Activated B cell treated with CpG ODN at 0.5 μM for 24 hours (primary cell): ENCODE data around the gene MVB12B. TPM values are rescaled to one million over a fixed set of nuclear protein-coding genes. Genes with fewer than 3 reads are reported as not detected.

ENCODE experiments used
- ATAC-seq: fragments of 200-7000 bp; cut with Tn5 transposase; one replicate; pipeline ENCODE4 v1.10.0; 2021; ENCODE audit warnings: low read depth, mild to moderate bottlenecking, moderate library complexity
- CTCF ChIA-PET: fragments of 350-600 bp; sonication (Branson Sonifier 250); formaldehyde crosslinking; loops from one replicate; lab custom pipeline; 2021; ENCODE audit warnings: antibody characterized with exemption; lab: Charles Lee
- POLR2A ChIA-PET: fragments of 350-600 bp; sonication (Branson Sonifier 250); formaldehyde crosslinking; loops from one replicate; lab custom pipeline; 2021; ENCODE audit warnings: antibody characterized with exemption; lab: Charles Lee
- DNase-seq: peaks from one replicate; pipeline ENCODE4 v3.0.0; 2022
- H3K27ac Mint-ChIP-seq: one replicate; pipeline ENCODE4 v1.8.0; 2020; ENCODE audit warnings: mixed read lengths
- H3K27me3 Mint-ChIP-seq: one replicate; pipeline ENCODE4 v1.8.0; 2021; ENCODE audit warnings: mixed read lengths
- H3K36me3 Mint-ChIP-seq: one replicate; pipeline ENCODE4 v1.8.0; 2021; ENCODE audit warnings: low read depth, mixed read lengths
- H3K4me1 Mint-ChIP-seq: one replicate; pipeline ENCODE4 v1.8.0; 2021; ENCODE audit warnings: mixed read lengths
- H3K4me3 Mint-ChIP-seq: one replicate; pipeline ENCODE4 v1.8.0; 2020; ENCODE audit warnings: mild to moderate bottlenecking, mixed read lengths
- H3K9me3 Mint-ChIP-seq: one replicate; pipeline ENCODE4 v1.8.0; 2020; ENCODE audit warnings: mixed read lengths
- intact Hi-C: fragments of 100-400 bp; cut with micrococcal nuclease; formaldehyde crosslinking; loops from one replicate; pipeline ENCODE4 v1.15.1; 2024
- total RNA-seq: library from RNA; stranded (reverse); gene quantifications from 2 replicates; pipeline ENCODE4 v1.2.3, GENCODE V29; 2022
- TF ChIP-seq, protein P1 (sequence below): fragments of 200-600 bp; IDR thresholded peaks from one replicate; pipeline ENCODE4 v1.8.0; 2022; ENCODE audit warnings: antibody characterized with exemption, mild to moderate bottlenecking

MVB12B gene
- total RNA-seq, 1 donor from 2014 or later = 2.5 TPM

GRCh38 chr9:126302730-126303129, 23.9 kb upstream of the MVB12B start:
- no peak overlapping the region for H3K27ac Mint-ChIP-seq
- TF ChIP-seq, protein P1, sequence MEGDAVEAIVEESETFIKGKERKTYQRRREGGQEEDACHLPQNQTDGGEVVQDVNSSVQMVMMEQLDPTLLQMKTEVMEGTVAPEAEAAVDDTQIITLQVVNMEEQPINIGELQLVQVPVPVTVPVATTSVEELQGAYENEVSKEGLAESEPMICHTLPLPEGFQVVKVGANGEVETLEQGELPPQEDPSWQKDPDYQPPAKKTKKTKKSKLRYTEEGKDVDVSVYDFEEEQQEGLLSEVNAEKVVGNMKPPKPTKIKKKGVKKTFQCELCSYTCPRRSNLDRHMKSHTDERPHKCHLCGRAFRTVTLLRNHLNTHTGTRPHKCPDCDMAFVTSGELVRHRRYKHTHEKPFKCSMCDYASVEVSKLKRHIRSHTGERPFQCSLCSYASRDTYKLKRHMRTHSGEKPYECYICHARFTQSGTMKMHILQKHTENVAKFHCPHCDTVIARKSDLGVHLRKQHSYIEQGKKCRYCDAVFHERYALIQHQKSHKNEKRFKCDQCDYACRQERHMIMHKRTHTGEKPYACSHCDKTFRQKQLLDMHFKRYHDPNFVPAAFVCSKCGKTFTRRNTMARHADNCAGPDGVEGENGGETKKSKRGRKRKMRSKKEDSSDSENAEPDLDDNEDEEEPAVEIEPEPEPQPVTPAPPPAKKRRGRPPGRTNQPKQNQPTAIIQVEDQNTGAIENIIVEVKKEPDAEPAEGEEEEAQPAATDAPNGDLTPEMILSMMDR = no peak
- DNase-seq (no peak), ATAC-seq (no peak)
- CTCF ChIA-PET = interaction anchor here (1.1 to 4.5 kb wide), 6 partner anchors 51 to 895 kb away, joined by 3 to 48 read pairs (median 5); no protein-coding TSS in a partner anchor
- H3K27me3 Mint-ChIP-seq = peaks cover 2% of the 10 kb centered on the region
- no peaks in the 10 kb centered on the region for H3K36me3 Mint-ChIP-seq
- POLR2A ChIA-PET = no interaction called here
- H3K4me3 Mint-ChIP-seq = no peak overlapping the region
- intact Hi-C loops = loop anchor here (1.0 kb wide), 2 partner anchors 96 to 189 kb away; no protein-coding TSS in a partner anchor
- H3K4me1 Mint-ChIP-seq = no peaks in the 10 kb centered on the region
- H3K9me3 Mint-ChIP-seq = no peaks in the 10 kb centered on the region

DNA sequence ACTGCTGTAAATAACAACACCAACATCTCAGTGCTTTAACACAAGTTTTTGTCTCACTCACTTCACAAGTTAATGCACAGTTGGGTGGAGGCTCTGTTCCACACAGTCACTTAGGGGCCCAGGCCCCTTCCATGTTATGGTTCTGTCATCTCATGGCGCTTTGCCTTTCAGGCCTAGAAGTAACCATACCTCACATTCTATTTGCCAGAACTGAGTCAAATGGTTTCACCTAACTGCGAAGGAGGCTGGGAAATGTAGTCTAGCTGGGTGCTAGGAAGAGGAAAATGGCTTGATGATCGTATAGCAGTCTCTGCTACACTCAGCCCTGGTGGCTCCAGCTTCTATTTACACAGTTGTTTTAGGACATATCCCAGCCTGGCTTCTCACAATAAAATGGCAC, 23.1 kb upstream of the MVB12B start:
- H3K36me3 Mint-ChIP-seq = no peaks in the 10 kb centered on the region
- CTCF ChIA-PET = interaction anchor here (1.7 to 4.5 kb wide), 3 partner anchors 32 to 188 kb away, joined by 5 to 48 read pairs (median 48); no protein-coding TSS in a partner anchor
- no peak for ATAC-seq
- POLR2A ChIA-PET = no interaction called here
- no peaks in the 10 kb centered on the region for H3K4me1 Mint-ChIP-seq
- no peaks in the 10 kb centered on the region for H3K9me3 Mint-ChIP-seq
- H3K27me3 Mint-ChIP-seq = peaks cover 2% of the 10 kb centered on the region
- no peak overlapping the region for H3K27ac Mint-ChIP-seq
- TF ChIP-seq, protein P1 = no peak
- no peak for DNase-seq
- intact Hi-C loops = no loop called here
- no peak overlapping the region for H3K4me3 Mint-ChIP-seq

DNA sequence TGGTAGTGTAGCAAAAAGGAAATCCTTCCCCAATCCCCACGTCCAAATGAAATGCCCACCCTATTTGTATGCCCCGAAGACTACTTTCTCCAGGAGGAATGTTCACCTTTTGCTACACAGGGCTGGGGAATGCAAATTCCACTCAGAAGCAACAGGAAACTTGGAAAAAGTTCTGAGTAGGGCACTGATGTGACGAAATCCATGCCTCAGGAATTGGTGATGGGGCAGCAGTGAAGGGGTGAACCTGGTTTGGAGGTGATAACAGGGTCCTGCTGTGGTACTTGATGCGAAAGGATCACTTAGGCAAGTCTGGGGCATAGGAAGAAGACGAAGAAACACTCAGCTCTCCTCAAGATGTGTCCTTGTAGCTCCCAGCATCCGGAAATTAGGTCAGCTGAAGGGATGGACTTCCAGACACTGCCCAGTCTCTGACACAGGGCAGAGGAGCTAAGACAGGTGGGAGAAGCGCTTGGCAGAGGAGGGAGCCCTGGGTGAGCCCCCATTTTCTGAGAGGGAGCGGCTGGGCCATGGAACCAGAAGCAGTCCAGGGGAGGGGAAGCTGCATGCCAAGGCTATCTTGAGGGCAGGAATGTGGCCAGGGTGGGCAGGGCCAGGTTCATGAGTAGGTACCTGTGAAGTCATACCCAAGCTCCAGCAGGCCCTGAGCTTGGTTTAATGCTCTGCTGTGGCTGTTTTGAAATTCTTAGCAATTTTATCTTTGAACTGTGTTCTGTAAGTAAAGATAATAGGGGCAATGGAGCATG, 22.2 kb upstream of the MVB12B start:
- ATAC-seq (no peak), DNase-seq (no peak)
- no peak overlapping the region for H3K4me3 Mint-ChIP-seq
- intact Hi-C loops = no loop called here
- no peaks in the 10 kb centered on the region for H3K27me3 Mint-ChIP-seq
- POLR2A ChIA-PET = interaction anchor here (0.5 kb wide), 1 partner anchor 57 kb away, joined by 3 read pairs; no protein-coding TSS in a partner anchor
- no peak overlapping the region for H3K27ac Mint-ChIP-seq
- peaks cover 4% of the 10 kb centered on the region for H3K4me1 Mint-ChIP-seq
- no peaks in the 10 kb centered on the region for H3K36me3 Mint-ChIP-seq
- H3K9me3 Mint-ChIP-seq = no peaks in the 10 kb centered on the region
- TF ChIP-seq, protein P1 = no peak
- CTCF ChIA-PET = interaction anchor here (1.7 to 4.5 kb wide), 3 partner anchors 31 to 187 kb away, joined by 5 to 48 read pairs (median 48); no protein-coding TSS in a partner anchor

- H3K4me1 Mint-ChIP-seq = peaks cover 10% of the 10 kb centered on the region
- ATAC-seq = no peak
Observed at GRCh38 chr9:126304971-126305320, 21.7 kb upstream of the MVB12B start.

More at GRCh38 chr9:126304971-126305320, 21.7 kb upstream of the MVB12B start:
- ChIA-PET CTCF (interaction anchor here (1.7 to 4.5 kb wide), 2 partner anchors 30 to 93 kb away, joined by 5 to 48 read pairs; no protein-coding TSS in a partner anchor), POLR2A (interaction anchor here (0.5 kb wide), 1 partner anchor 57 kb away, joined by 3 read pairs; no protein-coding TSS in a partner anchor)
- DNase-seq = no peak
- Mint-ChIP-seq H3K36me3 (no peaks in the 10 kb centered on the region), H3K9me3 (no peaks in the 10 kb centered on the region), H3K4me3 (no peak overlapping the region), H3K27me3 (no peaks in the 10 kb centered on the region), H3K27ac (no peak overlapping the region)
- intact Hi-C loops = no loop called here
- TF ChIP-seq, protein P1 = no peak
